Epithelial cell of esophagus (primary cell): Measurements from ENCODE around the gene NRROS.
"Not testable (repeated sequence)": the region's sequence is repeated elsewhere in the genome, so short reads cannot be mapped to it uniquely, and the experiment has no call there.

Experiments
- DNase-seq: peaks from one replicate; pipeline ENCODE4 v3.0.0; 2010; ENCODE audit warnings: low read depth
- H3K4me3 ChIP-seq: 2 replicates; pipeline ENCODE4 v1.5.1; 2011; ENCODE audit warnings: mild to moderate bottlenecking, low read length, control low read depth
- CTCF ChIP-seq: IDR thresholded peaks from 2 replicates; pipeline ENCODE4 v1.5.1; 2011; ENCODE audit warnings: low read depth, mild to moderate bottlenecking, low read length, control low read depth, inconsistent platforms; ENCODE audit not compliant: insufficient read depth; ENCODE audit errors: missing control alignments

The NRROS gene

DNA sequence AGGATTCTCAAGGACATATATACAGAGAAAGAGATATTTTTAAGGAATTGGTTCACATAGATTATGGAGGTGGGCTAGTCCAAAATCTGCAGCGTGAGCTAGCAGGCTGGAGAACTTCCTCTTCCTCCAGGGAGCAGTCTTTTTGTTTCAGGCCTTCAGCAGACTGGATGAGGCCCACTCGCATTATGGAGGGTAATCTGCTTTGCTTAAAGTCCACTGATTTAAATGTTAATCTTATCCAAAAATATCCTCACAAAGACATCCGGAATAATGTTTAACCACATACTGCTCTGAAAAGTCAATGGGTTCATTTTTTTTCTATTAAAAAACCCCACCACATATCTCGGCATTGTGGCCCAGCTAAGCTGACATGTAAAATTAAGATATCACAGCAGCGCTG lies 22.2 kb upstream of the NRROS start:
- no peak for DNase-seq
- H3K4me3 ChIP-seq = no peak overlapping the region
- TF ChIP-seq CTCF = no peak

DNA sequence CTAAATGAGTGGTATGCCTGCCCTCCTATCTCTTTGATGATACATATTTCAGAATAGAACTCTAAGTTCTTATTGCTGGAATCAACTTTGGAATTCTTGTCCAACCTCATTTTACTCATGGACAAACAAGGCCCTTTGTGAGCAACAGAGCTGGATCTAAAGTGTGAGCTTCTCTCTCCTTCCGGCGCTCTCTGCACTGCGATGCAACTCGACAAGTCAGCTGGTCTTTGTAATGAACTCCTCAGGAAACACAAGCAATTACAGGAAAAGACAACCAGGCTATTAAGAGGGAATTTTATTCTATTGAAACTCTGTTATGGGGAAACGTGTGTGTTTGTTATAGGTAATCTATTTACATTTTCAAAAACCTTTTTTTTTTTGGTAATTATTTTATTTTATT lies 20.3 kb upstream of the NRROS start:
- no peak for DNase-seq

GRCh38 chr3:196619627-196620026 lies 19.9 kb upstream of the NRROS start:
- DNase-seq, H3K4me3 ChIP-seq: not testable (repeated sequence)

More for the DNA sequence above, 20.3 kb upstream of the NRROS start:
- TF ChIP-seq CTCF = no peak
- no peak overlapping the region for H3K4me3 ChIP-seq

GRCh38 chr3:196620161-196620604 lies 19.3 kb upstream of the NRROS start:
- H3K4me3 ChIP-seq = no peak overlapping the region
- TF ChIP-seq CTCF = no peak
- peak; percentile 12 for DNase-seq

- no peak for DNase-seq
- no peak overlapping the region for H3K4me3 ChIP-seq
- TF ChIP-seq CTCF = no peak
Observed at GRCh38 chr3:196620684-196621083, 18.8 kb upstream of the NRROS start.

DNA sequence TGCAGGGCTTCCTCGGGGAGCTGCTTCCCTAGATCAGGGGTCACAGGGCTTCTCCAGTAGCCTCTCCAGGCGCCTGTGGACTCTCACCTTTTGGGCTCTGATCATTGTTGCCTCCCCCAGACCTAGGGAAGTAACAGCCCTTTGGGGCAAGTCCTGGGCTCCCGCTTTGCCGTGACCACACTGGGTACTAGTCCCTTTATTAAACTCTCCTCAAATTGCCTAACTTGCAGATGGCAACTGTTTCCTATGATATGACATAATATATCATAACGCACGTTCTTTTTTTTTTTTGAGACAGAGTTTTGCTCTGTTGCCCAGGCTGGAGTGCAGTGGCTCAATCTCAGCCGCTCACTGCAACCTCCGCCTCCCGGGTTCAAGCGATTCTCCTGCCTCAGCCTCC lies 17.9 kb upstream of the NRROS start:
- no peak for DNase-seq
- no peak overlapping the region for H3K4me3 ChIP-seq
- no peak for TF ChIP-seq CTCF

GRCh38 chr3:196624067-196624790 lies 15.3 kb upstream of the NRROS start:
- H3K4me3 ChIP-seq = no peak overlapping the region
- no peak for DNase-seq
- no peak for TF ChIP-seq CTCF

- no peak for TF ChIP-seq CTCF
- H3K4me3 ChIP-seq = no peak overlapping the region
- DNase-seq = no peak
Observed at GRCh38 chr3:196624907-196625306, 14.6 kb upstream of the NRROS start.
